Ascending aorta (tissue), 2 donors: Measurements from ENCODE around the gene CALHM3. TPM values are rescaled to one million over a fixed set of nuclear protein-coding genes. Genes with fewer than 3 reads are reported as not detected.

Source experiments
- DNase-seq, 2 donors: peaks; one replicate each; pipeline ENCODE4 v3.0.0-alpha.2; 2019; ENCODE audit warnings: low spot score in 2 of 2
- H3K27ac ChIP-seq, 2 donors: fragments of 200-600 bp; sonication (generic); one replicate each; pipeline ENCODE4 v1.5.1; 2016 to 2017; ENCODE audit warnings: mild to moderate bottlenecking in 1 of 2
- H3K27me3 ChIP-seq: fragments of 200-600 bp; sonication (generic); one replicate; pipeline ENCODE4 v1.5.1; 2017
- H3K36me3 ChIP-seq, 2 donors: fragments of 200-600 bp; sonication (generic); one replicate each; pipeline ENCODE4 v1.5.1; 2016
- H3K4me1 ChIP-seq, 2 donors: fragments of 200-600 bp; sonication (generic); one replicate each; pipeline ENCODE4 v1.5.1; 2016 to 2017; ENCODE audit warnings: mild to moderate bottlenecking in 1 of 2
- H3K4me3 ChIP-seq, 2 donors: fragments of 200-600 bp; sonication (generic); one replicate each; pipeline ENCODE4 v1.5.1; 2016 to 2017; ENCODE audit warnings: mild to moderate bottlenecking in 1 of 2
- H3K9me3 ChIP-seq, 2 donors: fragments of 200-600 bp; sonication (generic); one replicate each; pipeline ENCODE4 v1.5.1; 2016
- intact Hi-C: fragments of 100-400 bp; cut with DNase I; formaldehyde crosslinking; loops from one replicate; pipeline ENCODE4 v1.15.1; 2023
- total RNA-seq: library from RNA; depleted of rRNA; stranded (reverse); fragments of >200 nt; gene quantifications from one replicate; pipeline ENCODE4 v1.1.0, GENCODE V29; 2016
- TF ChIP-seq, protein P1 (sequence below), 3 experiments: fragments of 200-600 bp in 2 of 3; fragments of 450-650 bp in 1 of 3; sonication (generic) in 2 of 3; IDR thresholded peaks; one replicate each; pipeline ENCODE4 v1.5.1; 2016 to 2019; ENCODE audit warnings: antibody characterized with exemption in 3 of 3, mild to moderate bottlenecking in 1 of 3, moderate library complexity in 1 of 3

Gene CALHM3
- total RNA-seq, 1 donor from 2014 or later = not detected

DNA sequence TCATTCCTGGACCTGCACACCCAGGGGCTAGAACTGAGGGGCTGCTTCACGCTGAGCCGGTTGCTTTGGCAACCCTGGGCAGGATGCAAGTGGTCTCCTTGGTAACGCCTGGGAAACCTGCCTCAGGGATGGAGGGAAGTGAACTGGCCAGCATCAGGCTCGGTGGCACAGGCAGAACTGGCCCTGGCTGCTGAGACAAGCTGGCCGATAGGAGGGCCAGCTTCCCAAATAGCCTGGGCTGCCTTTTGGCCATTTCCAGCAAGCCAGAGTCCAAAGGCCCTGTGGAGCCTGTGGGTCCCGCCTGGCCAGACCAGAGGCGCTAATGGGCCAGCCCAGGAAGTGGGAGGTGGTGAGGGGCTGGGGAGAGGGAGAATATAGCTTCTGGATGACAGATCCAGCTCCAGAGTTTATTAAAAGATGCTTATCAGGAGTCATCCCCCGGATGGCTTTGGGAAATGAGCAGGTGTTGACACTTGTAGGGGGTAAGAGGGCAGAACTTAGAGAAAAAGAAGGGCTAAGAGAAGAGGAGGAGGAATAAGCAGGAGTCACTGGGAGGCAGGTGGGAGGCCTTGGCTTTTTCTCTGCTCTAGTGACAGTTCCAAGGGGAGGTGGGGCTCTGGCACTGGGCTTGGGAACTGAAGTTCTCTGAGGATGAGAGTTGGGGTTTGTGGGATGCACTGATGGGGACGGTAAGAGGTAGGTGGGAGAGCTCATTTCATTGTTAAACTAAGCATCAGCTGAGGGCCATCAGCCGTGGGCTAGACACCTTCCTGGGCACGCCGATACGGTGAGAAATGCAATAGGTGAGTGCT is 24.0 kb upstream of the CALHM3 start:
- Histone ChIP-seq H3K36me3 (no peaks in the 10 kb centered on the region), H3K27ac (no peak overlapping the region), H3K4me3 (no peak overlapping the region), H3K27me3 (no peaks in the 10 kb centered on the region), H3K4me1 (peaks cover 0 to 2% of the 10 kb centered on the region in 2 donors), H3K9me3 (no peaks in the 10 kb centered on the region)
- TF ChIP-seq, protein P1, sequence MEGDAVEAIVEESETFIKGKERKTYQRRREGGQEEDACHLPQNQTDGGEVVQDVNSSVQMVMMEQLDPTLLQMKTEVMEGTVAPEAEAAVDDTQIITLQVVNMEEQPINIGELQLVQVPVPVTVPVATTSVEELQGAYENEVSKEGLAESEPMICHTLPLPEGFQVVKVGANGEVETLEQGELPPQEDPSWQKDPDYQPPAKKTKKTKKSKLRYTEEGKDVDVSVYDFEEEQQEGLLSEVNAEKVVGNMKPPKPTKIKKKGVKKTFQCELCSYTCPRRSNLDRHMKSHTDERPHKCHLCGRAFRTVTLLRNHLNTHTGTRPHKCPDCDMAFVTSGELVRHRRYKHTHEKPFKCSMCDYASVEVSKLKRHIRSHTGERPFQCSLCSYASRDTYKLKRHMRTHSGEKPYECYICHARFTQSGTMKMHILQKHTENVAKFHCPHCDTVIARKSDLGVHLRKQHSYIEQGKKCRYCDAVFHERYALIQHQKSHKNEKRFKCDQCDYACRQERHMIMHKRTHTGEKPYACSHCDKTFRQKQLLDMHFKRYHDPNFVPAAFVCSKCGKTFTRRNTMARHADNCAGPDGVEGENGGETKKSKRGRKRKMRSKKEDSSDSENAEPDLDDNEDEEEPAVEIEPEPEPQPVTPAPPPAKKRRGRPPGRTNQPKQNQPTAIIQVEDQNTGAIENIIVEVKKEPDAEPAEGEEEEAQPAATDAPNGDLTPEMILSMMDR (IDR thresholded peaks at IDR 0.05) = no peak
- DNase-seq = no peak
- intact Hi-C loops = no loop called here

DNA sequence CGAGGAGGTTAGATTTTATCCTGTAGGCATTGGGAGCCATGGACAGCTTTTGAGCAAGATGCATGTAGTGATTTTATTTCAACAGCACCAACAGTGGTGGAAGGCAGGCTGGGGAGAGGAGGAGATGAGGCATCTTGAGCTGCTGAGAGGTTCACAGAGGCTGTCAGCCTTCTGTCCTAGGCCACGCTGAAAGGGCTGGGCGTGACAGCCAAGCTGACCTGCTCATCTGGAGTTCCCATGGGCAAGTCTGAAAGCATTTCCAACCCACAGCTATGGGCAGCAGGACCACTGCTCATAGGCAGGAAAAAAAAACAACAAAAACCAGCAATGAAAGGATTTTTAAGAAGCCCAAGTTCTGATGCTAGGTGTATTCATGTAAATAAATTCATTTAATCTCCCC is 22.1 kb upstream of the CALHM3 start:
- Histone ChIP-seq H3K4me1 (peaks cover 0 to 2% of the 10 kb centered on the region in 2 donors), H3K36me3 (no peaks in the 10 kb centered on the region), H3K27me3 (no peaks in the 10 kb centered on the region), H3K27ac (no peak overlapping the region), H3K4me3 (no peak overlapping the region), H3K9me3 (no peaks in the 10 kb centered on the region)
- no peak for DNase-seq
- TF ChIP-seq, protein P1 (IDR thresholded peaks at IDR 0.05) = no peak
- intact Hi-C loops = no loop called here

DNA sequence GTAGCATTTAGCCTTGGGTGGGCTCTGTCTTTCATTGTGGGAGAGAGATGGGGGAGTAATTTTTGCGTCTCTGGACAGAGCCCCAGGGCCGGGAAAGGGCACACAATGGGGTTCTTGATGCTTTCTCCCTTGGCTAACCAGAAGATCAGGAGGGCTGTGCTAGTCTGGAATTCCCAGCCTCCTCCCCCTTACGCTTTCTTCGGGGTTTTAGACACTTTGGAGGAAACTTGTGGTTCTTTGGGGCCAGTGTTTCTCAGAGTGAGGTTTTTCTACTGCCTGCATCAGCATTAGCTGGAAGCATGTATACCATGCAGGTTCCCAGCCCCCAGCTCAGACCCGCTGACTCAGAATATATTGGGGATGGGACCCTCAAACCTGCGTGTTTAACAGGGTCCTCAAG is 21.4 kb upstream of the CALHM3 start:
- intact Hi-C loops = no loop called here
- Histone ChIP-seq H3K4me3 (no peak overlapping the region), H3K9me3 (no peaks in the 10 kb centered on the region), H3K27ac (no peak overlapping the region), H3K4me1 (peaks cover 0 to 2% of the 10 kb centered on the region in 2 donors), H3K36me3 (no peaks in the 10 kb centered on the region), H3K27me3 (no peaks in the 10 kb centered on the region)
- TF ChIP-seq, protein P1 (IDR thresholded peaks at IDR 0.05) = no peak
- DNase-seq = no peak

DNA sequence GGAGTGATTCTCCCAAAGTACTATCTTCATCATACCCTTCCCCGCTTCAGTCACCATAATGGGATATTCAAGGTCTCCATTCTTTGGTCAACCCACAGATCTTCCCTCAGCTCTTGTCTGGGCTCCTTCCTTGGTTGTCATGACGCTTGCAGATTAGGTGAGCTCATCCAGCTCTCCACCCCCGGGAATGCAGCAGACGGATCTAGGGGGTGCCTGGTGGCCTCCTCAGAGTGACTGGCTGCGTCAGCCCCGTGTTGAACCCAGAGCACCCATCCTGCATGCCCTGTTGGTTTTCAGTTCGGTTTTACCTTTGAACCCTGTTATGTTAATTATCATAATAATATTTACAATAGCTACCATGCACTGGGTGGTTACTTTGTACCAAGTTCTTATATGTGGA is 20.8 kb upstream of the CALHM3 start:
- DNase-seq = no peak
- H3K27me3 ChIP-seq = peaks cover 2% of the 10 kb centered on the region
- H3K36me3 ChIP-seq = no peaks in the 10 kb centered on the region
- intact Hi-C loops = no loop called here
- H3K4me3 ChIP-seq = no peak overlapping the region
- no peaks in the 10 kb centered on the region for H3K9me3 ChIP-seq
- H3K4me1 ChIP-seq = peaks cover 0 to 2% of the 10 kb centered on the region in 2 donors
- H3K27ac ChIP-seq = no peak overlapping the region
- TF ChIP-seq, protein P1 (IDR thresholded peaks at IDR 0.05) = no peak

DNA sequence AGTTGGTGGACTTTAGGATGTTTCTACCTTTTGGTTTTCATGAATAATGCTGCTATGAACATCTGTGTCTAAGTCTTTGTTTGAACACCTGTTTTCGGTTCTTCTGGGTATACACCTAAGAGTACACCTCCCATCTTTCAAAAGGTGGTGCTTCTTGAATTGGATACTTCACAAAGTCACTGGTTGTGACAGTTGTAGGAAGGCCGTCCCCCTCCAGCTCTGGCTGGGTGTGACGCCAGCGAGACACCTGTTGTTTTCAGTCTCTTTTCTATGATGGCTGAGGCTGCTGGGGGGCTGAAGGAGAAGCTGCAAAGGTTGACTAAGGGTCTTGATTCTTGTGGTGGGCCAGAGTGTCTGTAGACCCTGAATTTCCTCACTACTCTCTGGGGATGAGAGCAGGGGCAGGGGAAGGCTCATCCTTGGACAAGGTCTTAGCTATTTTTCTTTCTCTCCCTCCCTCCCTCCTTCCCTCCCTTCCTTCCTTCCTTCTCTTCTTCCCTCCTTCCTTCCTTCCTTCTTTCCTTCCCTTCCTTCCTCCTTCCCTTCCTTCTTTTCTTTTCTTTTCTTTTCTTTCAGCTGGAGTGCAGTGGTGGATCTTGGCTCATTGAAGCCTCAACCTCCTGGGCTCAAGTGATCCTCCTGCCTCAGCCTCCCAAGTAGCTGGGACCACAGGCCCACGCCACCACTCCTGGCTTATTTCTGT is 20.0 kb upstream of the CALHM3 start:
- H3K36me3 ChIP-seq = no peaks in the 10 kb centered on the region
- H3K27ac ChIP-seq = no peak overlapping the region
- H3K9me3 ChIP-seq = no peaks in the 10 kb centered on the region
- peaks cover 10% of the 10 kb centered on the region for H3K27me3 ChIP-seq
- no peaks in the 10 kb centered on the region for H3K4me1 ChIP-seq
- TF ChIP-seq, protein P1 (IDR thresholded peaks at IDR 0.05) = no peak
- H3K4me3 ChIP-seq = no peak overlapping the region
- intact Hi-C loops = no loop called here
- no peak for DNase-seq
